ENCODE measurements around the gene SLC35F1. TPM values are rescaled to one million over a fixed set of nuclear protein-coding genes. Genes with fewer than 3 reads are reported as not detected.

The SLC35F1 gene
- total RNA-seq, 1 donor from 2014 or later, result not detected

DNA sequence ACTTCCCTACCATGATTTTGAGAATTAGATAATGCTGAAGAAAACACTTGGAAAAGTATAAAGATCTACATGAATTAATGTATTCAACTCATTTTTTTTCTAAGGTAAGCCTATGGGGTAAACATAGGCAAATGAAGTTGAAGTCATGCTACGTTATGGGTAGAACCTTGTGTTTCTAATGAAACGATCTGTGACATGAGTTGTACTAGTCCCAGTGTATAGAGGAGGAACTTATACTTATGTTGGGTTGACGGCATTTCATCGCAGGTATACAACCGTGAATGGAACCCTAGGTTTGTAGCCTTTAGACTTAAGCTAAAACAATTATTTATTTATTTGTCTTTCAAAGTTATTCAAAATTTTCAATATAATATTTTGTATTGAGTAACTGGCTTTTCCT lies 2.6 kb downstream of the SLC35F1 start:
- ATAC-seq (ENCODE audit: low read depth), result no peak
- no peak for DNase-seq
- no peak overlapping the region for H3K4me3 Mint-ChIP-seq
- H3K27ac Mint-ChIP-seq, result no peak overlapping the region
- intact Hi-C loops (cut with micrococcal nuclease), result loop anchor here (10.0 kb wide), 1 partner anchor 295 kb away; no protein-coding TSS in a partner anchor
- peaks cover 10% of the 10 kb centered on the region for H3K4me1 Mint-ChIP-seq
- H3K36me3 Mint-ChIP-seq (ENCODE audit: low read depth), result no peaks in the 10 kb centered on the region
- no peaks in the 10 kb centered on the region for H3K9me3 Mint-ChIP-seq
- CTCF ChIA-PET, result no interaction called here
- TF ChIP-seq, protein P1, sequence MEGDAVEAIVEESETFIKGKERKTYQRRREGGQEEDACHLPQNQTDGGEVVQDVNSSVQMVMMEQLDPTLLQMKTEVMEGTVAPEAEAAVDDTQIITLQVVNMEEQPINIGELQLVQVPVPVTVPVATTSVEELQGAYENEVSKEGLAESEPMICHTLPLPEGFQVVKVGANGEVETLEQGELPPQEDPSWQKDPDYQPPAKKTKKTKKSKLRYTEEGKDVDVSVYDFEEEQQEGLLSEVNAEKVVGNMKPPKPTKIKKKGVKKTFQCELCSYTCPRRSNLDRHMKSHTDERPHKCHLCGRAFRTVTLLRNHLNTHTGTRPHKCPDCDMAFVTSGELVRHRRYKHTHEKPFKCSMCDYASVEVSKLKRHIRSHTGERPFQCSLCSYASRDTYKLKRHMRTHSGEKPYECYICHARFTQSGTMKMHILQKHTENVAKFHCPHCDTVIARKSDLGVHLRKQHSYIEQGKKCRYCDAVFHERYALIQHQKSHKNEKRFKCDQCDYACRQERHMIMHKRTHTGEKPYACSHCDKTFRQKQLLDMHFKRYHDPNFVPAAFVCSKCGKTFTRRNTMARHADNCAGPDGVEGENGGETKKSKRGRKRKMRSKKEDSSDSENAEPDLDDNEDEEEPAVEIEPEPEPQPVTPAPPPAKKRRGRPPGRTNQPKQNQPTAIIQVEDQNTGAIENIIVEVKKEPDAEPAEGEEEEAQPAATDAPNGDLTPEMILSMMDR (IDR thresholded peaks at IDR 0.05), result no peak
- POLR2A ChIA-PET, result no interaction called here
- peaks cover 39% of the 10 kb centered on the region for H3K27me3 Mint-ChIP-seq

DNA sequence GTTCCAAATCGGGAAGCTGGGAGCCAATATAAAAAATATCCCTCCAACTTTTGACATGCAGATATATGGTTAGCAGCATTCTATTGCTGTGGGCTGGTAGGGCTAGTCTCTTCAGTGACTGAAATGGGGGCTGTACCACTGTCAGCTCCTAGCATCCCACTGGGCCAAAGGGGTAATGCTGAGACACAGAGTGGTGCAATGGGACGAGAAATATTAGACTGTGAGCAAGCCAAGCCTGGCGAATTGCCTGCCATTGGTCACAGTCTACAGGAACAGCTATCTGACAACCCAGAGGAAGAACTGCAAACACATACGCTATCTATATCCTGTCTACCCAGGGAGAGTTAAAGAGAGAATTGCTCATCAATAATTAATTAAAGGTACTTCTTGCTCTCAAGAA lies 3.5 kb downstream of the SLC35F1 start:
- Mint-ChIP-seq H3K4me1 (peaks cover 10% of the 10 kb centered on the region), H3K36me3 (ENCODE audit: low read depth) (no peaks in the 10 kb centered on the region), H3K27ac (no peak overlapping the region), H3K4me3 (no peak overlapping the region), H3K9me3 (no peaks in the 10 kb centered on the region), H3K27me3 (peaks cover 31% of the 10 kb centered on the region)
- no peak for DNase-seq
- intact Hi-C loops (cut with micrococcal nuclease), result no loop called here
- ATAC-seq (ENCODE audit: low read depth), result no peak
- CTCF ChIA-PET, result no interaction called here
- TF ChIP-seq, protein P1 (IDR thresholded peaks at IDR 0.05), result no peak
- POLR2A ChIA-PET, result no interaction called here

DNA sequence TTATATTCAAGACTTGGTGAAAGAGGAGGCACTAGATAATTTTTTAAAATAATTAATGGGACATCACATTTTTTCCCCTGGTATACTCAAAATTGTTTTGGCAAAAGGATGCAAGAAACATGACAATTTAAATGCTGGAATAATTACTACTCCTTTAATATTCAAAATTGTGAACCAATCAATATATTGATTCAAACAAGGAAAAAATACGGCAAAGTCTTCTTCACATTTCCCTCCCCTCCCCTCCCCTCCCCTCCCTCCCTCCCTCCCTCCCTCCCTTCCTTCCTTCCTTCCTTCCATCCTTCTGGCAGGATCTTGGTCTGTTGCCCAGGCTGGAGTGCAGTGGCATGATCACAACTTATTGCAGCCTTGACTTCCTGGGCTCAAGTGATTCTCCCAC lies 4.1 kb downstream of the SLC35F1 start:
- H3K27me3 Mint-ChIP-seq, result peaks cover 27% of the 10 kb centered on the region
- H3K4me1 Mint-ChIP-seq, result peaks cover 10% of the 10 kb centered on the region
- POLR2A ChIA-PET, result no interaction called here
- no peaks in the 10 kb centered on the region for H3K36me3 Mint-ChIP-seq (ENCODE audit: low read depth)
- intact Hi-C loops (cut with micrococcal nuclease), result no loop called here
- no peak for DNase-seq
- CTCF ChIA-PET, result no interaction called here
- no peak overlapping the region for H3K4me3 Mint-ChIP-seq
- no peak for ATAC-seq (ENCODE audit: low read depth)
- TF ChIP-seq, protein P1 (IDR thresholded peaks at IDR 0.05), result no peak
- H3K27ac Mint-ChIP-seq, result no peak overlapping the region
- H3K9me3 Mint-ChIP-seq, result no peaks in the 10 kb centered on the region

DNA sequence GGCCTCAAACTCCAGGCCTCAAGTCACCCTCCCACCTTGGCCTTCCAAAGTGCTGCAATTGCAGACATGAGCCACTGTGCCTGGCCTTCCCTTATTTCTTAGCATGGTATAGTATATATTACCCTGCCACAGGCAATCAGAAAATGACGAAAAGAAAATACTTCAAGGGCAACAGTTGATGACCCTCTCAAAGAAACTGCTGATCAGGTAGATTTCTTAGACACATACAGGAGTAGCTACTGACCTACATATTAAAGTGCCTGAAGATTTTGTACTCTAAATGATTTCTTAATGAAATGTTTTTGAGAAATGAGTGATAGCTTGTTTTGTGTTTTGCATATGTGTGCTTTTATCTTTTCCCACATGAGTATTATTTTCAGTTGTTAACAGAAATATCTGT lies 4.6 kb downstream of the SLC35F1 start:
- intact Hi-C loops (cut with micrococcal nuclease), result no loop called here
- Mint-ChIP-seq H3K27ac (no peak overlapping the region), H3K36me3 (ENCODE audit: low read depth) (no peaks in the 10 kb centered on the region), H3K4me3 (no peak overlapping the region), H3K27me3 (peaks cover 22% of the 10 kb centered on the region), H3K9me3 (no peaks in the 10 kb centered on the region), H3K4me1 (peaks cover 6% of the 10 kb centered on the region)
- no peak for ATAC-seq (ENCODE audit: low read depth)
- no peak for DNase-seq
- CTCF ChIA-PET, result no interaction called here
- POLR2A ChIA-PET, result no interaction called here
- TF ChIP-seq, protein P1 (IDR thresholded peaks at IDR 0.05), result no peak

DNA sequence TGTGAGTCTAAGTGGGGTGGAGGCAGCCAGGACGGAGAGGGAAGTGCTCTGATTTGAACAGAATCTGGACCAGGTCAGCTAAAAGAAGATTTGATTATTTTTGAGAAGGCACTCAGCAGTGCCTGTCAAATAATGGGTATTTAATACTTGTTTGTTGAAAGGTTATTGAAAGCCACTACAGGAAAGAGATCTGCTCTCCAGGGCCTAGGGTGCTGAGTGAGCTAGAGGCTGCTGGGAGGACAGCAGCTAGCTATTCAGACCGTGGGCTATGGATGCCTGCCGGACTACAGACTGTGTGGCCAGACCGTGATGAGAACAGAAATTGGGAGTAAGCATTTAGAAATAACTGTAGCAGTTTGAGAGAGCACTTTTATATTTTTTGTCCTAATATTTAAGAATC lies 8.8 kb downstream of the SLC35F1 start:
- no peak overlapping the region for H3K27ac Mint-ChIP-seq
- peaks cover 5% of the 10 kb centered on the region for H3K27me3 Mint-ChIP-seq
- TF ChIP-seq, protein P1 (IDR thresholded peaks at IDR 0.05), result no peak
- ATAC-seq (ENCODE audit: low read depth), result no peak
- H3K36me3 Mint-ChIP-seq (ENCODE audit: low read depth), result no peaks in the 10 kb centered on the region
- H3K9me3 Mint-ChIP-seq, result no peaks in the 10 kb centered on the region
- H3K4me1 Mint-ChIP-seq, result no peaks in the 10 kb centered on the region
- H3K4me3 Mint-ChIP-seq, result no peak overlapping the region
- intact Hi-C loops (cut with micrococcal nuclease), result no loop called here
- ChIA-PET POLR2A (no interaction called here), CTCF (no interaction called here)
- no peak for DNase-seq

Measured in activated B cell treated with CpG ODN at 0.5 μM for 24 hours (primary cell).